ENCODE data around the gene RCBTB1. TPM values are rescaled to one million over a fixed set of nuclear protein-coding genes. Genes with fewer than 3 reads are reported as not detected.
A peak's percentile ranks its signal among the peaks of the same experiment; 100 is the strongest.

The RCBTB1 gene
- total and polyA plus RNA-seq, 7 donors: 4.2 to 20.7 (median 10.2) TPM

- peaks cover 0 to 4% (median 0%) of the 10 kb centered on the region in 4 donors for H3K4me1 ChIP-seq
- no peak for DNase-seq
- TF ChIP-seq EP300 (IDR thresholded peaks at IDR 0.05) (no peak), POLR2AphosphoS5 (IDR thresholded peaks at IDR 0.05) (no peak)
- H3K9me3 ChIP-seq: no peaks in the 10 kb centered on the region
- no peak overlapping the region for H3K27ac ChIP-seq
- H3K27me3 ChIP-seq: no peaks in the 10 kb centered on the region
- H3K36me3 ChIP-seq: peaks cover 0 to 79% (median 10%) of the 10 kb centered on the region in 4 donors
- intact Hi-C loops (cut with DNase I): no loop called here
- 95 to 99% methylated on average over 3 of the region's 3 CpGs for WGBS, 2 donors
- H3K4me3 ChIP-seq: no peak overlapping the region
Observed at GRCh38 chr13:49543656-49544055, 41.7 kb downstream of the RCBTB1 start.

DNA sequence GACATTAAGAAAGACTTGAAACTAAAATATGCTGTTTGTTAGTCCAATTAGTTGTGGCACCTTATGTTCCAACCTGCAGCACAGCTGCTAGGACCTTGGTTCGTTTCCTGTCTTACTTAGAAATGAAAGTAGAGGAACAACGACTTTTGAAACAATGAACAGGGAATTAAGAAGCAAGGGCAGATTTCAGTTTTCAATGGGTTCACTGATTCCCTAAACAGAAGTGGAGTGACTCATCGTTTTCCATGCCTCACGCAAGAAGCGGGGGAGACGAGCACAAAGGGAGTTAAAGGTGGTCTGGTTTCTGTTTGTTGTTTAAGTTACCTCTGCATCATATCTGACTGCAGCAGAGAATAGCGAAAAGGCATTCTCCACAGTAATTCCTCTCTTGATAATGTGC is 44.8 kb downstream of the RCBTB1 start:
- TF ChIP-seq EP300 (IDR thresholded peaks at IDR 0.05) (no peak), POLR2AphosphoS5 (IDR thresholded peaks at IDR 0.05) (no peak), POLR2A (IDR thresholded peaks at IDR 0.05) (no peak)
- TF ChIP-seq, protein P1, sequence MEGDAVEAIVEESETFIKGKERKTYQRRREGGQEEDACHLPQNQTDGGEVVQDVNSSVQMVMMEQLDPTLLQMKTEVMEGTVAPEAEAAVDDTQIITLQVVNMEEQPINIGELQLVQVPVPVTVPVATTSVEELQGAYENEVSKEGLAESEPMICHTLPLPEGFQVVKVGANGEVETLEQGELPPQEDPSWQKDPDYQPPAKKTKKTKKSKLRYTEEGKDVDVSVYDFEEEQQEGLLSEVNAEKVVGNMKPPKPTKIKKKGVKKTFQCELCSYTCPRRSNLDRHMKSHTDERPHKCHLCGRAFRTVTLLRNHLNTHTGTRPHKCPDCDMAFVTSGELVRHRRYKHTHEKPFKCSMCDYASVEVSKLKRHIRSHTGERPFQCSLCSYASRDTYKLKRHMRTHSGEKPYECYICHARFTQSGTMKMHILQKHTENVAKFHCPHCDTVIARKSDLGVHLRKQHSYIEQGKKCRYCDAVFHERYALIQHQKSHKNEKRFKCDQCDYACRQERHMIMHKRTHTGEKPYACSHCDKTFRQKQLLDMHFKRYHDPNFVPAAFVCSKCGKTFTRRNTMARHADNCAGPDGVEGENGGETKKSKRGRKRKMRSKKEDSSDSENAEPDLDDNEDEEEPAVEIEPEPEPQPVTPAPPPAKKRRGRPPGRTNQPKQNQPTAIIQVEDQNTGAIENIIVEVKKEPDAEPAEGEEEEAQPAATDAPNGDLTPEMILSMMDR (IDR thresholded peaks at IDR 0.05): no peak
- Histone ChIP-seq H3K9me3 (no peaks in the 10 kb centered on the region), H3K4me1 (peaks cover 0 to 4% (median 0%) of the 10 kb centered on the region in 4 donors), H3K27me3 (no peaks in the 10 kb centered on the region), H3K27ac (peak overlapping the region in 3 of 4 donors; percentile 26 to 37 (median 31)), H3K36me3 (peaks cover 0 to 54% (median 9%) of the 10 kb centered on the region in 4 donors), H3K4me3 (no peak overlapping the region)
- WGBS, 2 donors: 54 to 79% methylated on average over 7 of the region's 7 CpGs
- DNase-seq: no peak
- intact Hi-C loops (cut with DNase I): no loop called here

- intact Hi-C loops (cut with DNase I): no loop called here
- H3K27ac ChIP-seq: peak overlapping the region in 3 of 4 donors; percentile 26 to 37 (median 31)
- TF ChIP-seq EP300 (IDR thresholded peaks at IDR 0.05): no peak
- TF ChIP-seq, protein P1 (IDR thresholded peaks at IDR 0.05): no peak
- no peak for TF ChIP-seq POLR2A (IDR thresholded peaks at IDR 0.05)
- no peak for TF ChIP-seq POLR2AphosphoS5 (IDR thresholded peaks at IDR 0.05)
- 77 to 93% methylated on average over 3 of the region's 3 CpGs for WGBS, 2 donors
- H3K4me1 ChIP-seq: peaks cover 0 to 4% (median 0%) of the 10 kb centered on the region in 4 donors
- DNase-seq: no peak
- peaks cover 0 to 46% (median 8%) of the 10 kb centered on the region in 4 donors for H3K36me3 ChIP-seq
- H3K27me3 ChIP-seq: no peaks in the 10 kb centered on the region
- H3K9me3 ChIP-seq: no peaks in the 10 kb centered on the region
- no peak overlapping the region for H3K4me3 ChIP-seq
Observed at GRCh38 chr13:49539746-49540145, 45.6 kb downstream of the RCBTB1 start.

- peaks cover 0 to 4% (median 0%) of the 10 kb centered on the region in 4 donors for H3K4me1 ChIP-seq
- peaks cover 0 to 41% (median 6%) of the 10 kb centered on the region in 4 donors for H3K36me3 ChIP-seq
- peak overlapping the region in 2 of 4 donors; percentile 26 to 31 for H3K27ac ChIP-seq
- no peaks in the 10 kb centered on the region for H3K27me3 ChIP-seq
- intact Hi-C loops (cut with DNase I): no loop called here
- DNase-seq: peak; percentile 71
- H3K4me3 ChIP-seq: no peak overlapping the region
- WGBS, 2 donors: 75 to 92% methylated on average over 5 of the region's 5 CpGs
- H3K9me3 ChIP-seq: no peaks in the 10 kb centered on the region
- TF ChIP-seq POLR2AphosphoS5 (IDR thresholded peaks at IDR 0.05): no peak
Observed at GRCh38 chr13:49539313-49539712, 46.0 kb downstream of the RCBTB1 start.

GRCh38 chr13:49538404-49538803 is 47.0 kb downstream of the RCBTB1 start:
- intact Hi-C loops (cut with DNase I): no loop called here
- TF ChIP-seq, protein P1 (IDR thresholded peaks at IDR 0.05): no peak
- TF ChIP-seq EP300 (IDR thresholded peaks at IDR 0.05): no peak
- H3K4me3 ChIP-seq: no peak overlapping the region
- peaks cover 0 to 4% (median 0%) of the 10 kb centered on the region in 4 donors for H3K4me1 ChIP-seq
- H3K36me3 ChIP-seq: peaks cover 0 to 41% (median 8%) of the 10 kb centered on the region in 4 donors
- WGBS, 2 donors: 62 to 84% methylated on average over 2 of the region's 2 CpGs
- DNase-seq: no peak
- no peak overlapping the region for H3K27ac ChIP-seq
- no peaks in the 10 kb centered on the region for H3K9me3 ChIP-seq
- no peaks in the 10 kb centered on the region for H3K27me3 ChIP-seq
